ENCODE measurements around the gene EMX2.
"Not testable (repeated sequence)": the region's sequence is repeated elsewhere in the genome, so short reads cannot be mapped to it uniquely, and the experiment has no call there.

The EMX2 gene

DNA sequence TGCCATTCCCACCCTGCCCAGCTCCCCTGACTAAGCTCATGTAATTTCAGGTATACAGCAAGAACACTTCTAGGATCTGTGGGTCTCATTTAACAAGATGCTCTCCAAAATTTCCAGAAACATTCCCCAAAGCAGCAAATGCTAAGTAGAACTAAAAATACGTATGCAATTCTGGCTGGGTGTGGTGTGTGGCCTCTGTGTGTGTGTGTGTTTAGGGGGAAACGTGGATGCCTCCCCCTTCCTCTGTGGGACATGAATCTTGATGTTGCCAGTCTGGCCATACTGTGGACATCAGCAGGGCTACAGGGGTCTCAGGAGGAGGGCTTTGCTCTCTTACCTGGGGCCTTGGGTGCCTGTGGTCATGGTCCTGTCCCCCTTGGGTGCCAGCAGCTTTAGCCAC is 18.4 kb downstream of the EMX2 start:
- no peak for DNase-seq (ENCODE audit: low spot score)

GRCh38 chr10:117562220-117562619 is 19.7 kb downstream of the EMX2 start:
- DNase-seq (ENCODE audit: low spot score): no peak

DNA sequence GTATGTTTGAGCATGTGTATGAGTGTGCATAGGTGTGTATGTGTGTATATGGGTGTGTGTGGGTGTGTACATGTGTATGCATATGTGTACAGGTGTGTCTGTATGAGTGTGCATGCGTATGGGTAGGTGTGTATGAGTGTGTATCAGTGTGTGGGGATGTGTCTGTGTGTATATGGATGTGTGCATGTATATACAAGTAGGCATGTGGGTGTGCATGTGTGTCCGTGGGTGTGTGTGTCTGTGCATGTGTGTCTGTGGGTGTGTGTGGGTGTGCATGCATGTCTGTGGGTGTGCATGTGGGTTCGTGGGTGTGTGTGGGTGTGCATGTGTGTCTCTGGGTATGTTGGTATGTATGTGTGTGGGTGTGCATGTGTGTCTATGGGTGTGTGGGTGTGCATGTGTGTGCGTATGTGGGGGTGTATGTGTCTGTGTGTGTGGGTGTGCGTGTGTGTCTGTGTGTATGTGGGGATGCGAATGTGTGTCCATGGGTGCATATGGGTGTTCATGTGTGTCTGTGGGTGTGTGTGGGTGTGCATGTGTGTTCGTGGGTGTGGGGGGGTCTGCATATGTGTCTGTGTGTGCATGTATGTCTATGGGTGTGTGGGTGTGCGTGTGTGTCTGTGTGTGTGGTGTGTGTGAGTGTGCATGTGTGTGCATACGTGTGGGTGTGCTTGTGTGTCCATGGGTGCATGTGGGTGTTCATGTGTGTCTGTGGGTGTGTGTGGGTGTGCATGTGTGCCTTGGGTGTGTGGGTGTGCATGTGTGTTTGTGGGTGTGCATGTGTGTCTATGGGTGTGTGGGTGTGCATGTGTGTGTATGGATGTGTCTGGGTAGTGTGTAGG is 20.6 kb downstream of the EMX2 start:
- DNase-seq (ENCODE audit: low spot score): no peak

DNA sequence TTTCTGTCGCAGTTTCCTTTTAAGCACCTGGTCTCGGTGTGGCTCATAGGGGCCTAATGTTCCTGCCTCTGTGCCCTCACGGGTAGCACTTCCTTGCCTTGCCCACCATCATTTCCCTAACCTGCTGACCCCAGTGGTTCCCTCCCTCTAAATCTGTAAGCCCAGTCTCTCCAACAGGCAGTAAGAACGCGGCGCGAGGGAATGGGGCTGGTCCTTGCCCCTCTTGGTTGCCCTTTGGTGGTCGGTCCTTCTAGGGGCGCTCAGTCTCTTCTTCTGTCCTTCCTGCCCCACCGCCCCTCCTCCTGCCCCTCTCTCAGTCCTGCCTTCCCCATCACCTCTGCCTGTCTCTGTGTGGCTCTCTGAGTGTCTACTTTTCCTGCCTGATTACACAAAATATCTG is 21.2 kb downstream of the EMX2 start:
- DNase-seq (ENCODE audit: low spot score): no peak

- DNase-seq (ENCODE audit: low spot score): no peak
Observed at GRCh38 chr10:117565068-117565467, 22.5 kb downstream of the EMX2 start.

DNA sequence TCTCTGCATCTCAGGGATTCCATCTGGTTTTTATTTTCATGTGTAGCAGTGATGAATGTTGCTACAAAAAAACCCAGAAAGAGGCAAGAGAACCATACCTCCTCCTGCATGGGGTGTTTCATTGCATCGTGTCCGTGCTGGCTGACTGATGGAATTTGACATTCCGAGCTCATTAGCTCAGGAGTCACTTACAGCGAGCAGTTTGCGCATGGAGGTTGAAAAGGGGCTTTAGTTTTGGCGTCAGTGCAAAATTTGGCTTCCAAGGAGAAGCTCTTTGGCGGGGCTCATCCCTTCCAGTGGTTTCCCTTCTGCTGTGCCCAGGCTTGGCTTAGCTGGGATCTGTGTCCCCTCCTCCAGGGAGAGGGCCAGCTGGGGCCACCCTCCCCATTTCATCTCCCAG is 25.8 kb downstream of the EMX2 start:
- DNase-seq (ENCODE audit: low spot score): no peak

DNA sequence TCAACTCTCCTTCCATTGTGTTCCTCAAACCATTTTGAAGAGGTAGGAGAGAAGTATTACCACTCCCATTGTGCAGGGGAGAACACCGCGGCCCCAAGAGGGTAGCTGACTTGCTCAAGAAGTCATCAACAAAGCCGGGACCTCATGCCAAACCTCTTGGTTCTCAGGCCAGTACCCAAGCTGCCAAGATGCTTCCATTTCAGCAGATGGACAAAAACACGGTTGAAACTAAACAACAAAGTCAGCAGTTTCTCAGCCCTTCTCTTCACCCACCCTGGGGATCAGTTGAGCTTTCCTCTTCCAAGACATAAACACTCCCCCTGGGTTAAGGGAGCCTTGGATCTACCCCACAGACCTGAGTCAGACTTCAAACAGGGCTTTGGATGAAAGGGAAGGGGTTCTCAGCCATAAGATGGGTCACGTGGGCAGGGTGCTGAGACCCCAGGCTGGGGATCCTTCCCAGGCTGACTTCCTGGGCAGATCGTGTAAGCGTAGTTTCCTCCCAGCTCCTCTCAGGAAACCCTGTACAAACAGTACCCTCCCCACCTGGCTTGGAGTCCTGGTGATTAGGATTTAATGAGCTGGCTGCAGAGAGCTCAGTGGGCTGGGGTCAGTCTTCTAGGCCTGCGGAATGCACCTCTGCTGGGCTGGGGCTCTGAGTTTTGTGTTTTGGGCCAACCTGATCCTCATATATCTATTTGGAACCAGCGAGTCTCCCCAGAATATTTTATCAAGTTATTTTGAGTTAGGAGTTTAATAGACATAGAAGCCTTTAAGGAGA is 27.3 kb downstream of the EMX2 start:
- no peak for DNase-seq (ENCODE audit: low spot score)

DNA sequence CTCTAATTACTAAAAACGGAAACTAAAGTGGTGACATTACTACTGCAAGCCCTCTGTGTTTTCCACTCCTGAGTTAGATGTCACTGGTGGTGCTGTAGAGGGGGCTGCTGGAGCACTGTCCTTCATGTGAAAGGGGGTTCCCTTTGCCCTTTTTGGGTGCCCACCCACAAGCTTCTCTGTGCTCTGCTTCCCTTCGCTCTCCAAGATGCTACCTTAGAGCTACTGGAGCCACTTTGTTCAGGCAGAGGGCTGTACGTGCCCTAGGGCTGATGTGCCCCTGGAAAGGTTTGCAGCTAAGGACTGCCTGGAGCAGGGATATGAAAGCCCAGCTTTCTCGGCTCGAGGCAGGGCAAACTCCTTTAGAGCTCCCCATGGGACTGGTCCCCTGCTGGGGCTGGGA is 28.3 kb downstream of the EMX2 start:
- no peak for DNase-seq (ENCODE audit: low spot score)

GRCh38 chr10:117574498-117575146 is 32.1 kb downstream of the EMX2 start:
- no peak for DNase-seq (ENCODE audit: low spot score)

GRCh38 chr10:117578490-117578889 is 35.9 kb downstream of the EMX2 start:
- DNase-seq (ENCODE audit: low spot score): no peak

GRCh38 chr10:117578999-117579590 is 36.5 kb downstream of the EMX2 start:
- no peak for DNase-seq (ENCODE audit: low spot score)

- DNase-seq (ENCODE audit: low spot score): no peak
Observed at GRCh38 chr10:117581961-117582360, 39.4 kb downstream of the EMX2 start.

GRCh38 chr10:117584831-117585230 is 42.3 kb downstream of the EMX2 start:
- not testable (repeated sequence) for DNase-seq (ENCODE audit: low spot score)

GRCh38 chr10:117587036-117587435 is 44.5 kb downstream of the EMX2 start:
- no peak for DNase-seq (ENCODE audit: low spot score)

GRCh38 chr10:117590101-117590875 is 47.7 kb downstream of the EMX2 start:
- DNase-seq (ENCODE audit: low spot score): no peak

GRCh38 chr10:117591043-117591442 is 48.5 kb downstream of the EMX2 start:
- DNase-seq (ENCODE audit: low spot score): no peak

GRCh38 chr10:117594722-117595121 is 52.2 kb downstream of the EMX2 start:
- no peak for DNase-seq (ENCODE audit: low spot score)

DNA sequence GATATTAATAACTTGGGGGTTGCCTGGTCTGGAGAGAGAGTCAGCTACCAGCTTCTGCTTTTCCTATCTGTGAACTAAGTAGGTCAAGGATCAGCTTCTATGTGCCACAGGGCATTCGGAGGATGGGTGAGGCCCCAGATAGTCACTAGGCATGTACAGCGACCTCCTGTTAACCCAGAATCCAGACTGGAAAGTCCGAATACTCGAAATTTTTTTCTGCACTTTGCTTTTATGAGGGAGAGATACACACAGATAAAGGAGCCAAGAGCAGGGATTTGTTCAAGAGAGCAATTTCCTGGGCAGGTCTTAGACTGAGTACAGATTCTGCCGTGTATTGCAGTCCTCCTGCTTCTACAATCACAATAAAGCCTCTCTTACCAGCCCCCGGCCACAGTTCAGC is 54.2 kb downstream of the EMX2 start:
- DNase-seq (ENCODE audit: low spot score): no peak

DNA sequence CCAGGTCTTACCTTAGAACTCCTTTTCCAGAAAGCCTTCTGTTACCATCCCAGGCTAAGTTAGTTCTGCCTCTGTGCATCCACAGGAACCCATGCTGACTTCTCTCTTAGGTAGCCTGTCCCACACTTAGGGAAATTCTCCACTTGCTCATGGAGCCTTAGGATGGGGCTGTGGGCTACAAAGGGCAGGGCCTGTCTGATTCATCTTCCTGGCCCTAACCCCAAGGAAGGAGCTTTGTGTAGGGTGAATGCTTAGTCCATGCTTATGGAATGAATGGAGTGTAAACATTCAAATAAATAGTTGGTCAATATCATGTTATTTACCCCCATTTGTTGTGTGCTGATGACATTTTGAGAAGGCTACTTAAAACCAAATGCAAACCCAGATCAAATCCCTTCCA is 54.7 kb downstream of the EMX2 start:
- no peak for DNase-seq (ENCODE audit: low spot score)

Measured in germinal center (tissue), 1 donor.